A673 (cell line): ENCODE data around the gene BICD1.

Source experiments
- EZH2 ChIP-seq: fragments of 200-600 bp; sonication (generic); IDR thresholded peaks from 2 replicates; pipeline ENCODE4 v1.6.1; 2017; ENCODE audit warnings: borderline replicate concordance, low read depth, mild to moderate bottlenecking, mixed read lengths, antibody characterized with exemption, low read length; ENCODE audit not compliant: poor library complexity, severe bottlenecking
- TF ChIP-seq, protein P1 (sequence below): fragments of 300-800, 200-600 bp; sonication (generic); conservative IDR thresholded peaks from 2 replicates; pipeline ENCODE4 v1.5.1; 2017; ENCODE audit warnings: low read depth, mild to moderate bottlenecking, antibody characterized with exemption, low read length, moderate library complexity, mixed read lengths

DNA sequence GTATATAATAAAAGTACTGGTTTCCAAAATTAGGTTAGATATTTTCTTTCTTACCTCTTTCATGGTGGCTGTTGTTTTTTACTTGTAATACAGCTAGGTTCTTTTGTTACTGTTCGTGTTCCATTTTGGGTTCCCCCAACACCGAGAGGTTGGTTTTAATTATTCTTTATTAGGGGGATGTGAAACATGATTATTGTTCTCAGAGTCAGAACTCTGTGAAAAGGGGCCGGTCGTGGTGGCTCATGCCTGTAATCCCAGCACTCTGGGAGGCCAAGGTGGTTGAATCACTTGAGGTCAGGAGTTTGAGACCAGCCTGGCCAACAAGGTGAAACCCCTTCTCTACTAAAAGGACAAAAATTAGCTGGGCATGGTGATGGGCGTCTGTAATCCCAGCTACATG, 108.1 kb downstream of the BICD1 start:
- TF ChIP-seq, protein P1, sequence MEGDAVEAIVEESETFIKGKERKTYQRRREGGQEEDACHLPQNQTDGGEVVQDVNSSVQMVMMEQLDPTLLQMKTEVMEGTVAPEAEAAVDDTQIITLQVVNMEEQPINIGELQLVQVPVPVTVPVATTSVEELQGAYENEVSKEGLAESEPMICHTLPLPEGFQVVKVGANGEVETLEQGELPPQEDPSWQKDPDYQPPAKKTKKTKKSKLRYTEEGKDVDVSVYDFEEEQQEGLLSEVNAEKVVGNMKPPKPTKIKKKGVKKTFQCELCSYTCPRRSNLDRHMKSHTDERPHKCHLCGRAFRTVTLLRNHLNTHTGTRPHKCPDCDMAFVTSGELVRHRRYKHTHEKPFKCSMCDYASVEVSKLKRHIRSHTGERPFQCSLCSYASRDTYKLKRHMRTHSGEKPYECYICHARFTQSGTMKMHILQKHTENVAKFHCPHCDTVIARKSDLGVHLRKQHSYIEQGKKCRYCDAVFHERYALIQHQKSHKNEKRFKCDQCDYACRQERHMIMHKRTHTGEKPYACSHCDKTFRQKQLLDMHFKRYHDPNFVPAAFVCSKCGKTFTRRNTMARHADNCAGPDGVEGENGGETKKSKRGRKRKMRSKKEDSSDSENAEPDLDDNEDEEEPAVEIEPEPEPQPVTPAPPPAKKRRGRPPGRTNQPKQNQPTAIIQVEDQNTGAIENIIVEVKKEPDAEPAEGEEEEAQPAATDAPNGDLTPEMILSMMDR = no peak
- no peak for TF ChIP-seq EZH2
